GM18873 (cell line): ENCODE results near the gene KCNC1.

Source experiments
- ATAC-seq: cut with Tn5 transposase; IDR thresholded peaks from one replicate; pipeline ENCODE4 v1.9.1; 2021; ENCODE audit warnings: mild to moderate bottlenecking, moderate library complexity, moderate number of reproducible peaks; ENCODE audit not compliant: unreplicated experiment, low FRiP score

The KCNC1 gene

DNA sequence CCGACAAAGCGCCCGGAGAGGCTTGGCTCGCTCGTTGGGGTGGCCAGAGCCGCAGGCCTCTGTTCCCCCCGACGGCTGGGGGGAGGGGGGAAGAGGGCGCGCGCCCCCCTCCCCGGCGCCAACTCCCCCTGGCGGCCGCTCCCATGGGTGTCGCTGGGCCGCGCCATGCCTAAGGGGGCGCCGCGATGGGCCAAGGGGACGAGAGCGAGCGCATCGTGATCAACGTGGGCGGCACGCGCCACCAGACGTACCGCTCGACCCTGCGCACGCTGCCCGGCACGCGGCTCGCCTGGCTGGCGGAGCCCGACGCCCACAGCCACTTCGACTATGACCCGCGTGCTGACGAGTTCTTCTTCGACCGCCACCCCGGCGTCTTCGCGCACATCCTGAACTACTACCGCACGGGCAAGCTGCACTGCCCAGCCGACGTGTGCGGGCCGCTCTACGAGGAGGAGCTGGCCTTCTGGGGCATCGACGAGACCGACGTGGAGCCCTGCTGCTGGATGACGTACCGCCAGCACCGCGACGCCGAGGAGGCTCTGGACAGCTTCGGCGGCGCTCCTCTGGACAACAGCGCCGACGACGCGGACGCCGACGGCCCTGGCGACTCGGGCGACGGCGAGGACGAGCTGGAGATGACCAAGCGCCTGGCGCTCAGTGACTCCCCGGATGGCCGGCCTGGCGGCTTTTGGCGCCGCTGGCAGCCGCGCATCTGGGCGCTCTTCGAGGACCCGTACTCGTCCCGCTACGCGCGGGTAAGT is 1.4 kb downstream of the KCNC1 start:
- ATAC-seq: no peak

DNA sequence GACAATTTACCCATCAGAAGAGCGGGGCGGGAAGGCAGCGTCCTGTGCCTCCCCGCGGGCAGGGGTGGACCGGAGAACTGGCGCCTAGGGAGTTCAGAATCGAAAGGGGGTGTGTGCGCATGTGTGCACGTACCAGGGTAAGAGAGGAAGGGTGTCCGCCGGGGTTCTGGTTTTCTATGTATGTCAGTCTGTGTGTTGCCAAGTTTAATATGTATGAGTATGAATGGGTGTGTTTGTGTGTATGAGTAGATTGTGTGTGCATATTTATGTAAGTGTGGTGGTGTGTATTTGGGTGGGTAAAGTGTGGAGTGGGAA is 2.0 kb downstream of the KCNC1 start:
- ATAC-seq: no peak

DNA sequence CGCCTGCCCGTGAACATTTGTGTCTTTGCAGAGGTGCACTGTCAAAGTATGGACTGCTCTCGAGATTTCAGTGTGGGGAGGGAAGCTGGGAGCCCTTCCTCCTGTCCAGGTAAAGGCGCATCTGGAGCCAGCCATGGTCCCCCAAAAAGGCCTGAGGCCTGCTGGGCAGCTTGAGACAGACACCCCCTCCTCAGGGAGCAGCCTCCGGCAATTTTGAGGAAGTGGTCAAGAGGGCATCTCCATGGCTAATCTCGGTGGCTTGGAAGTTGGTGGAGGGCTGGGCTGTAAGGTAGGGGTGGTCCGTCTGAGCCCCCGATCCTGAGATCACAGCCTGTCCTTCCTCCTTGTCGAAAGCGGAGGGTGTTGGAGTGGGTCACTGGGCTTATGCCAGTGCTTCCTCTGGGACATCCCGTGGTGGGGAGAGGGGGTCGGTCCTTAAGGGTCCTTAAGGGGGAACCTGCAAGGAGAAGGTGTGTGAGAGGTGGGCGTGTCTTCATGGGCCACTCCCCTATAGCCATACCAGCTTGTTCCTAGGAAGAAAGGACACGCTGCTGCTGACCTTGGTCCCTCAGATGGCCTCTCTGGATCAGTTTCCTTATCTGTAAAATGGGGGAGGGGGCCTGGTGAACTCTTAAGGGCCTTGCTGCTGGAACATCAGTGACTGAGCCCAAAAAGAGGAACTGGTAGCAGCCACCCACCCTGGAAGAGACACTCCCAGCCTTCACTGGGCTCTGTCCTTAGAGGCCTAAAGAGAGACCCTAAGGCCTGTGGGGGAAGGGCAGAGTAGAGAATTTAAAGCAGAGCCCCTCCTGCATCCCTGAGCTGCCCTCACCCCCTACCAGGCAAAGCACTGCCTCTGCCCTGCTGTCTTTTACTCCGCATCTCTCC is 2.6 kb downstream of the KCNC1 start:
- ATAC-seq: no peak

GRCh38 chr11:17738151-17738973 is 3.8 kb downstream of the KCNC1 start:
- no peak for ATAC-seq

DNA sequence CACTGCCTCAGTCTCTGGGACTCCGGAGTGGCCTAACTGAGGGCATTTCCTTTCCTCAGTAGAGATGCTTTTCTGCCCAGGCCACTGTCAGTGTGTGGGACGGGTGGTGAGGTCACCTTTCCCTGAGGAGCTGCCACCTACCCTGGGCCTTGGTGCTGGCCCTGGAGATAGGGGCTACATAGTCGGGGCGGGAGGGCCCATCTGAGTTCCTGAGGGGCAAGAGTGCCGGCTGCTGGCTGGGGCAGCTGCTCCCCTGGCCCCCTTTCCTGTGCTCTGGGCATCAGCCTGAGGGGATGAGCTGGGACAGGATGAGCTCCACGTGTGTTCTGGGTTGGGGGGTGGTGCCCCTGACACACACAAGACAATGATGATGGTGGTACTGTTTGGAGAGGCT is 5.4 kb downstream of the KCNC1 start:
- ATAC-seq: no peak

DNA sequence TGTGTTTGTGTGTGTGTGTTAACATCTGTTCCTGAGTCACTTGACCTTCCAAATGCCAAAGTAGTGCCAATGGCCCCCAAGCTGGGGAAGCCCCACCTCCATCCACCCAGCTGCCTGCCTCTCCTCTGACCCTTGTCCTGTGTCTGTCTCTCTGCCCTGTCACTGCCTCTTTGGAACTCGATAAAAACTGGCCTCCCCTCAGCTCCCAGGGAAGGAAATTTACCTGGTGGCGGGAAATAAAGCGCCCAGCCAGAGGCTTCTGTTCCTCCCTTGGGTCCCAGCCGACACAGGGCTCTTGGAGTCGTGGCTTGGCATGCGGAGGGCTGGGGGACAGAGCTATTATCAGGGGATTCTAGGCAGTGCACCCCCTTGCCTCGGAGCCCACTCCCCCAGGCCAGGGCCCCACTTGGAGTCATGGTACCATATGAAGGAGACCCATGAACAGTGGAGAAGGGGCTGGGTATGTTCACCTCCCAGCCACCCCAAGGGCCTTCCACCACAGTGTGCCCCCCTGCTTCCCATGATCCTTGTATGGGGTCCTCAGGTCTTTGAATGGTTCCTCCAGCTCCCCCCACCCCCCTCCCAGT is 6.2 kb downstream of the KCNC1 start:
- no peak for ATAC-seq

- ATAC-seq: no peak
Observed at GRCh38 chr11:17741487-17741886, 6.9 kb downstream of the KCNC1 start.

GRCh38 chr11:17742019-17742418 is 7.4 kb downstream of the KCNC1 start:
- no peak for ATAC-seq

GRCh38 chr11:17743026-17743807 is 8.6 kb downstream of the KCNC1 start:
- ATAC-seq: no peak

- ATAC-seq: no peak
Observed at GRCh38 chr11:17743808-17744119, 9.2 kb downstream of the KCNC1 start.

GRCh38 chr11:17744151-17744940 is 9.8 kb downstream of the KCNC1 start:
- no peak for ATAC-seq

GRCh38 chr11:17745023-17745772 is 10.6 kb downstream of the KCNC1 start:
- ATAC-seq: no peak

GRCh38 chr11:17746096-17746495 is 11.5 kb downstream of the KCNC1 start:
- no peak for ATAC-seq

DNA sequence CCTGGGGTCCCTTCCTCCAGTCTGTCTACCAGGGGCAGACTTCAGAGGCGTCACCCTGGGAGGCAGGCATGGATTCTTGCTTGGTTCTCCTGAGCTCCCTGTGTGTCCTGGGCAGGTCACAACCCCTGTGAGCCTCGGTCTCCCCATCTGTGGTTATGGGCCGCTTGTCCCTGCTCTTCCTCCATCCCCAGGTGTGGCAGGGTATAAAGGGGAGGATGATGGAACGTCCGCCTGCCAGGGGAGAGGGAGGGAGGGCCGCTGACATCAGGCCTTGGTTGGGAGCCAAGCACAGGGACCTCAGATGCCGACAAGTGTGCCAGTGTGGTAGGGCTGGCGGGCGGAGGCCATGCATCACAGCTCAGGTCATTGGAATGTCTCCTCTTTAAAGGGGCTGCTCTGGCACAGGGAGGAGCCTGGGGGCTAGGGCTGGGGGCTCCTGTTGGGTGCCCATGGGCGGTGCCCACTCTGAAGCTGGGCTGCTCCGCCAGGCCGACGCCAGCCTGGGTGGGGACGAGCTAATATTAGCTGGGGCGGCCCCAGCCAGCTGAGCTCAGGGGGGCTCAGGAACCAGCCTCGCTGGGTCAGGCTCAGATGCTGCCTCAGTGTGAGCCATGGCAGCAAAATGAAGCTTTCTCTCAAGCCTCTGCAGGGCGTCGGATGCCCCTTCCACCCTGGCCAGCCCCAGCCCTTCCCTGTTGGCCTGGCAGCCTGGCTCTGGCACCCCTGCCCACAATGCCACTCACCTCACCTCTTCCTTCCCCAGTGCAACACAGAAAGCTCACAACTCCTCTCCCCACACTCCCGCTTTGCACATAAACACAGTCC is 12.8 kb downstream of the KCNC1 start:
- ATAC-seq: no peak

DNA sequence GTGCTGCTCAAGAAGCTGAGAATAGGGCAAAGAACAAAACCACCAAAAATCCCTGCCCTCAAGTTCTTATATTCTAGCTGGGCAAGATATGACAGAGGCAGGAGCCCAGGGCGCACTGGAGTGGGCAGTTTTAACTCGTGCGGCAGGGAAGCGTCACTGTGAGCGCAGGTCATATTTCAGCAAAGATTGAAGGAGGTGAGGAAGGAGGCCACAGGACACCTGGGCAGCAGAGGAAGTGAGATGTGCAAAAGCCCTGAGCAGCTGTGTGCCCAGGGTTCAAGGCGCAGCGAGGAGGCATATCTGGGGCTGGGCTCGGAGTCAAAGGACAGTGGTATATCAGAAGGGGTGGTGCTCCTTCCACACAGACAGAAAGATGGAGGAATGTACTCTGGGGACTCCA is 13.5 kb downstream of the KCNC1 start:
- ATAC-seq: no peak

DNA sequence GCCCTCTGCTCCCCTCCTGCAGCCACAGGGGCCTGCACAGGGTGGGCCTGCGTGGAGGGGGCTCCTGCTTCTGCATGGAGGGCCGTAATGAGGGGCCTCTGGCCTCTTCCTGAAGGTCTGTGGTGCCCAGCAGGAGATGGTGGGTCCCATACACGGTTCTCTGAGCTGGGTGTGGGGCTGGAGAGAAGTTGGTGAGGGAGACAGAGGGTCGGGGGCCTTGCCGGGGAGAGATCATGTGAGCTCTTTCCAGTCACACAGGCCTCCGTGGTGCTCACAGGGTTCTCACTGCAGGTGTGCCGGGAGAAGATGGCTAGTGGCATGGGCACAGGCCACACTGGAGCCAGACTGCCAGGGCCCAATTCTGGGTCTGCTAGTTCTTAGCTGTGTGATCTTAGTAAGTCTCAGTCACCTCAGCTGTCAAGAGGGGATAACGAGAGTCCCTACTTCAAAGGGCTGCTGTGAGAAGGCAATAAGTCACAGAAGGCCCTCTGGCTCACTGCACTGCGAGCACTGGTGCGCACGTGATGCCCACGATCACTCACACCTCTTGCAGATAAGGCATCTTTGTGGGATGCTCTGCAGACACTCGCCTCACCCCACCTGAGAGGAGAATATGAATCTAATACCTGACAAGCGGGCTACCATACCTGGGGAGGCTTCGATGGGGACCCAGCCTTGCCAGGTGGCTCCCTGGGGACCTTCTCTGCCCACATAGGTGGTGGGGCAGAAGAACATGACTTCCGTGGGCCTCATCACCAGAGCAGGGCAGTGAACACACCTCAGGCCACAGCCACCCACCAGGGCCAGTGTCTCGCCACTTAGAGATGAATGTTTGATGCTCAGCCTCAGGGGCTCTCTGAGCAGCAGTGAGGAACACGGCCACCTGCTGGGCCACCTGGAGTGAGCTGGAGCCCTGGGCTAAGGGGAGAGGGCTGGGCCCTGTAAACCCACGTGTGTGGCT is 14.5 kb downstream of the KCNC1 start:
- no peak for ATAC-seq
